HG03442 (cell line): ENCODE results near the gene DNAJC4.
A peak's percentile ranks its signal among the peaks of the same experiment; 100 is the strongest.

Experiments
- ATAC-seq: cut with Tn5 transposase; IDR thresholded peaks from one replicate; pipeline ENCODE4 v1.9.1; 2021; ENCODE audit warnings: mild to moderate bottlenecking, moderate library complexity; ENCODE audit not compliant: unreplicated experiment

The DNAJC4 gene

DNA sequence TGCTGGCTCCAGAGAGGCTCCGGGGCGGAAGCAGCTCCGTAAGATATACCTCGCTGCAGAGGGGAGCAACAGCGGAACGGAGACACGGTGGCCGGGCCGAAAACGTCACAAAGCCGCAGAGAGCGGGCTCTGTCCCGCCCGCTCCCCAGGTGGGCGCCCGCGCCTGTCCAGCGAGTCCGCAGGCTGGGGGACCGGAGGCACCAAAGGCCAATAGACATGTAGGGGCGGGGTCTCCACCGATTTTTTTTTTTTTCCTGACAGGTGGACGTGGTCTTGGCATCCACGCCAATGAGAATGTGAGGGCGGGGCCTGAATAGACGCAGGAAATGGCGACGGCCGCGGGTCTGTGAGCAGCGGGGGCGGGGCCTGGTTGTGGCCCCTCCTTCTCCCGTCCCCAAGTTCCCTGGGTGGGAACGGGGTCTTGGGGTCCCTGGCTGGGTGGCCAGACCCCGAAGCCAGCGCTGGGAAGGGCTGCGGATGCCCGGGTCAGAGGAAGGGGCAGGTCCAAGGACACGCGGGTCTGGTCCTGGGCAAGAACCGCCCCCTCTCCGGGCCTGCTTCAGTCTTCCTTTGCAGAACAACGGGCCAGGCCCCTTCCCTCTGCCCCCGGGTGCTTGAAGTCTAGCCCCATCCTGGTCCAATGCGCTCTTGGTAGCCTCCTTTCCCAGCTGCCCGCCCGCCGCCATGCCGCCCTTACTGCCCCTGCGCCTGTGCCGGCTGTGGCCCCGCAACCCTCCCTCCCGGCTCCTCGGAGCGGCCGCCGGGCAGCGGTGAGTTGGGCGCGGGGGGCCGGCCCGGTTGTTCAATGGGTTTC lies at the start of gene DNAJC4:
Gene DNAJC4 (plus strand): TSS at position 378 of the 814 bp plus-strand sequence. CDS start 307 bp downstream, at position 685.
- peak; percentile 37 for ATAC-seq

DNA sequence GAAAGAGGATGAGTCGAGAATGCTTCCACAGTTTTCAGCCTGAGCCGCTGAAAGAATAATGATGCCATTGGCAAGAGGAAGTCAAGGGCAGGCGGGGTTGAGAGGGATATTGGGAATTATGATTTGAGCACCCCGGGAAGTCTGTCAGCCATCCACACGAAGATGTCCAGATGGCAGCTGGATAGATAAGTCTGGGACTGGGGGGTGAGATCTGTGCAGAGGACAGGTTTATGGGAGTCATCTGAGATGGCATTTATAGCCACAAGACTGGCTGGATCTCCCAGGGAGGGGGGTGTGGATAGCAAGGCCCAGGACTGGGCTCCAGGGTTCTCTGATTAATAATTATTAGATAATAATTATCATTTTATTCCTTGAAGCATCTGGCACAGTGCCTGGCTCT lies 49.5 kb upstream of the DNAJC4 start:
- ATAC-seq: no peak

DNA sequence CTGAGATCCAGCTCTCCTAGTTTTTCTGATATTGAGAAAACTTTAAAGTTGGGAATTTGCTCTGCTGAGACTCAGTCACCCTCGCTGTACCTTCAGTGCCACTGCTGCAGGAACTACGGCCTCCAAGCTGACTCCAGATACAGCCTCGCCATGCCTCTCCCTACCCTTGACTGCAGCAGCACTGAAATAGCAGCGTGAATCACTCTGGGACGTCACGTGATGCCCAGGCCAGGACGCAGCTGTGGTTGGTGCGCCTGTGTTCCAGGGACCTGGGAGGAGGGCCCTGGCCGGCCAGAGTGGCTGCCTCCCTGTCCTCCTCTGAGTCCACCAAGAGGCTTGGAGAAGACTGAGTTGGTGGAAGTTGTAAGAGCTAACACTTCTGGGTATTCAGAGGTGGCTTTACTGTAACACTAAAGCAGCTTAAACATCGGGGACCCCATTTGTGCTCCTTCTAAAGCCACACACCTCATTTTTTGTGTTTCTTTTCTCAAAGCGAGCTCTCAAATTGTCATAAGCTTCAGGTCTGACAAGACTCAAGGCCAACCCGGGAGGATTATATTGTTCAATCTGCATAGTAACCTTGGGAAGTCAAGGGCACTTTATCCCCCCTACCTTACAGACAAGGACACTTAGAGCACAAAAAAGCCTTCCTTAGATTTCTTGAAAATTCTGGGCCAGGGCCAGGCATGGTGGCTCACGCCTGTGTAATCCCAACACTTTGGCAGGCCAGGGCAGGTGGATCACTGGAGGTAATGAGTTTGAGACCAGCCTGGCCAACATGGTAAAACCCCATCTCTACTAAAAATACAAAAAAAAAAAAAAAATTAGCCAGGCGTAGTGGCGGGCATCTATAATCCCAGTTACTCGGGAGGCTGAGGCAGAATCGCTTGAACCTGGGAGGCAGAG lies 48.6 kb upstream of the DNAJC4 start:
- no peak for ATAC-seq

DNA sequence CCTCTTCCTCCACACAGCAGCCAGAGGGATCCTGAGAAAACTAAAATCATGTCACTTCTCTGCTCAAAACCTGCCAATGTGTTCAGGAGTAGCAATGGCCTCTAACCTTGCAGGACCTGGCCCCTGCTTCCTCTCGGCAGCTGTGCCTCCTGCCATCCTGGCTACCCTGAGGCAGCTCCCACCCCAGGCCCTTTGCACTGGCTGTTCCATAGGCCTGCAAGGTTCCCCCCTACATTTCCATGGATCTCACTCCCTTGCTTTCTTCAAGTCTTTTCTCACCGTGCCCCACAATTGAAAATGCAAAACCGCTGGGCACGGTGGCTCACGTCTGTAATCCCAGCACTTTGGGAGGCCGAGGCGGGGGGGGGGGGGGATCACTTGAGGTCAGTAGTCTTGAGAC lies 46.5 kb upstream of the DNAJC4 start:
- no peak for ATAC-seq

DNA sequence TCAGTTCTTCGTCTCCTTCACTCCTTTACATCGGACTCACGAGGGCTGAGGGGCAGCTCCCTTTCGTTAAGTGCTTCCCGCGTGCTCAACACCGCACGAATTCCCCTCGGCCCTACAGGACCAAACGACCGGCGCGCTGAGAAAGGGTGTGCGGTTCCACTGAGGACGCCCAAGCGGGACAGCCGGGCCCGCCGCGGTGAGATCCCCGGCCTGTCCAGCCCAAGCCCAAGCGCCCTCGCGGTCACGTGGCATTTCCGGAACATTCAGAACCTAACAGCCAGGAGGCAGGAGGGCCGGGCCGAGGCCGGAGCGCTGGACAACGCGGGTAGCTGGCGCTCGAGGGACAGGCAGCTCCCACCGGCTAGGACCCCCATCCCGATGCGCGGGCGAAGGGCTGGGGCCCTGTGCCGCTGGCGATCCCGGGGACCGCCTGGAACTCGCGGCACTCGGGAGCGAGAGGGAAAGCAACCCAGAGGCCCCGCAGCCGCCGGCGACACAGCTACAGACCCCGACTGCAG lies 45.1 kb upstream of the DNAJC4 start:
- peak; percentile 12 for ATAC-seq

DNA sequence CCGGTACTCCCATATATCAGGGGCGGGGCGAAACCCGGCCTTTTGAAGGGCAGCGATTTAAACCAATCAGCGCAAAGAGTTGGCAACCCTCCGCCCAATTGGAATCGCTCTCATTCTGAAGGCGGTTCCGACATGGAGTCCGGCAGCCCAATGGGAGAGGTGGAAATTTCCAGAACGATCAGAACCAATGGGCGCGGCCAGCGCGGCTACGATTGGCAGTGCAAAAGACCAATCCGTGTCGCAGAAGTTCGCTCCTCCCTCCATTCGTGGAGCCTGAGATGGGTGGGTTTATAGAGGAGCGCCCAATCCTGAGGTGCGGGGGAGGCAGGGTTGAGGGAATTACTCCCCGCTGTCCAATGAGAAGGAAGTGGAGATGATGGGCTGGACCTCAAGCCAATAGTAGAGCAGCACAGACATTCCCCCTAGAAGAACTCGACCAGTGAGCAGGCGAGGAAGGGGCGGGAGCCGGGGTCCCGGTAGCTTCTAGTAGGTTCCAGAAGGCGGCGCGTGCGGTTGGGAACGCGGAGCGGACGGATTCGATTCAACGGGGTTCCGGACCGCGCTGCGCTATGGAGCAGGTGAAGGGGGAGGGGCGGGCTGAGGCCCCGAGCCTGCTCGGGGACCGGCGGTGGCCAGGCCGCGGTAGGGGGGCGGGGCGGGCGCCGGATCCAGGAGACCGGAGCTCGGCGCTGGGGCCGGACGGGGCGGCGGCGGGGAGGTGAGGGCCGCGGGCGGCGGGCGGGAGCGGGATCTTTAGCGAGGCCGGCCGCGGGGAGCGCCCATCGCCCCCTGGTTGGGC lies 44.5 kb upstream of the DNAJC4 start, which contains the start of gene STIP1:
Gene STIP1 (plus strand): TSS at position 479 of the 799 bp plus-strand sequence. CDS start 91 bp downstream, at position 570.
- ATAC-seq: peak; percentile 76

- peak; percentile 4 for ATAC-seq
These were observed 43.7 kb upstream of the DNAJC4 start for GRCh38 chr11:64186492-64187165.

DNA sequence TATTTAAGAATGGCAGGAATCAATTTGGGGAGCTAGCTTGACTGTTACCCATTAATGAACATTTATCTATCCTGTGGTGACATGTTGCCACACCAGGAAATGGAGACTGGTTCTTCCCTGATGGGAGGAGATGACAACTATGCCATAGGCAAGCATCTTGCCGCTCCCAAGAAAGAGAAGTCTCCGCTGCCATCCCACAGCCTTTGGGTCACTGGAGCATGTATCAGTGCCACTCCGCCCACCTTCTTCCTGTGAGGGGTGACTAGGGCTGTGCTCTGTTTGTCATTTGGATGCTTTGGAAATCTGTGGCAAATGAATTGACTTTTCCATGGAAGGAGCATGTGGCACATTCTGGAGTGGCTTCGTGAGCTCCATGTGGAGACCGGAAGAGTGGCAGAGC lies 37.9 kb upstream of the DNAJC4 start:
- no peak for ATAC-seq

GRCh38 chr11:64196626-64197025 lies 33.7 kb upstream of the DNAJC4 start:
- no peak for ATAC-seq

- no peak for ATAC-seq
These were observed 31.8 kb upstream of the DNAJC4 start for GRCh38 chr11:64198511-64198910.

GRCh38 chr11:64201543-64201942 lies 28.8 kb upstream of the DNAJC4 start:
- no peak for ATAC-seq

DNA sequence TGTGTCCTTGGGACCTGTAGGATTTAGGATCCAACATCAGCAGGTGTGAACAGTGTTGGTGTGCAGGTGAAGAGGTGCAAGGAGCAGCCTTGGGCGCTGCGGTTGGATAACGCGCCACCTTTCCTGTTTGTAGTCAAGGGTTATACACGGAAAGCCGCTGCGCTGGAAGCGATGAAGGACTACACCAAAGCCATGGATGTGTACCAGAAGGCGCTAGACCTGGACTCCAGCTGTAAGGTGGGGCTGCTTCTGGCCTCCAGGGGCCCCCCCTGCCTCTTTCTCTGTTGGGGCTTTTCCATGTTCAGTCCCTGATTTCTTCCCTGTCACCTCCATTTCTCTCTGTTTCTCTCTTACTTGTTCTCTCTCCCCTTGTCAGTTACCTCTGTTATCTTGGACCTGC lies 27.4 kb upstream of the DNAJC4 start:
- ATAC-seq: no peak

GRCh38 chr11:64203421-64204079 lies 26.8 kb upstream of the DNAJC4 start:
- no peak for ATAC-seq

DNA sequence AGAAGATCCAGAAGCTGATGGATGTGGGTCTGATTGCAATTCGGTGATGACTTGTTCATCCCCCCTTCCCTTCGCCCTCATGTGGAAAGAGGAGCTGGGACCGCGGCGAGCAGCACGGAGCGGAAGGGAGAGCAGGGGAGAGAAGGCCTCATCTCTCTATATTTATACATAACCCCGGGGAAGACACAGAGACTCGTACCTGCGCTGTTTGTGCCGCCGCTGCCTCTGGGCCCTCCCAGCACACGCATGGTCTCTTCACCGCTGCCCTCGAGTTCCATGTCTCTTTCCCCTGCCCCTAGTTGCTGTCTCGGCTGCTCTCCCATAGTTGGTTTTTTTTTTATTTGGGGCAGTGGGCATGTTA lies 26.3 kb upstream of the DNAJC4 start:
- no peak for ATAC-seq

GRCh38 chr11:64204464-64204989 lies 25.8 kb upstream of the DNAJC4 start:
- no peak for ATAC-seq

DNA sequence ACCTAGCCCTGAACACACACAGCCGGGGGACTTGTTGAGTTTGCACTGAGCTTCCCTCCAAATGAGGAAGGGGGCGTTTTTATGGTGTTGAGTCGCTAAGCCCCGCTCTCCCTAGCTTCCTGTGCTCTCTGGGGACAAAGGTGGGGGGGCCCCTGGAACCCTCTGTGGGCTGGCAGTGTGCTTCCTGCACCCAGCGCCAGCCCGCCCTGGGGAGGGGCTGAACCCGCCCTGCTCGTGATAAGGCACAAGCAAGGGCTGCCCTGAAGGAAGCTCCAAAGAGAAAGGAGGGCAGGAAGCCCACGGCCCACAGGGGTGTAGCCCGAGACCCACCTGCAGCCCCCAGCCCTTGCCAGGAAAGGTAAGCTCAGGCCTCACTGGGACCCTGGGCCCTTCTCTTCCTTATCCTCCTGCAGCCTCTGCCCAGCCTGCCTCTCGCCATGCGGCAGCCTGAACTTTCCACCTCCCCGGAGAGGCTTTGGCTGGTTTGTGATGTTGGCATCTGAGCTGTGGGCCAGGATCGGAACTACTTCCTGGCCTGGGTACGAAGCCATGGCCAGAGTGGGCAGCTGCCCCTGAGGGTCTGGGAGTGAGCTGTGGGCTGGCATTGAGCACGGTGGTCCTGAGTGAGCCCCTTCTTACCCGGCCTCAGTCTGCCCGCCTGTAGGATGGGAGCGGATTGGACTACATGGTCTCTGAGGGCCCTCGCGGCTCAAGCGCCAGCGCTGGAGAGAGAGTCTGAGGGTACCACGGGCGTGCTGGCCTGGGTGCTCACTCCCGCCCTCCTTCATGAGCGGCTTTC lies 23.7 kb upstream of the DNAJC4 start, which contains the start of gene FERMT3:
Gene FERMT3 (plus strand): TSS at position 265 of the 799 bp plus-strand sequence. CDS start 644 bp downstream, outside the sequence.
- ATAC-seq: peak; percentile 6

GRCh38 chr11:64207256-64208085 lies 22.9 kb upstream of the DNAJC4 start:
- ATAC-seq: peak; percentile 47
